Ramos (cell line): Measurements from ENCODE around the gene C9orf152.
"Not testable (repeated sequence)": the region's sequence is repeated elsewhere in the genome, so short reads cannot be mapped to it uniquely, and the experiment has no call there.

Source experiments
- in situ Hi-C: fragments of 300-500 bp; cut with MboI; formaldehyde crosslinking; loops from one replicate; pipeline ENCODE4 v1.14.3; 2022; ENCODE audit warnings: low sequenced_read_pairs; ENCODE audit not compliant: unreplicated experiment

C9orf152 gene, protein sequence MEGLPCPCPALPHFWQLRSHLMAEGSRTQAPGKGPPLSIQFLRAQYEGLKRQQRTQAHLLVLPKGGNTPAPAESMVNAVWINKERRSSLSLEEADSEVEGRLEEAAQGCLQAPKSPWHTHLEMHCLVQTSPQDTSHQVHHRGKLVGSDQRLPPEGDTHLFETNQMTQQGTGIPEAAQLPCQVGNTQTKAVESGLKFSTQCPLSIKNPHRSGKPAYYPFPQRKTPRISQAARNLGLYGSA

DNA sequence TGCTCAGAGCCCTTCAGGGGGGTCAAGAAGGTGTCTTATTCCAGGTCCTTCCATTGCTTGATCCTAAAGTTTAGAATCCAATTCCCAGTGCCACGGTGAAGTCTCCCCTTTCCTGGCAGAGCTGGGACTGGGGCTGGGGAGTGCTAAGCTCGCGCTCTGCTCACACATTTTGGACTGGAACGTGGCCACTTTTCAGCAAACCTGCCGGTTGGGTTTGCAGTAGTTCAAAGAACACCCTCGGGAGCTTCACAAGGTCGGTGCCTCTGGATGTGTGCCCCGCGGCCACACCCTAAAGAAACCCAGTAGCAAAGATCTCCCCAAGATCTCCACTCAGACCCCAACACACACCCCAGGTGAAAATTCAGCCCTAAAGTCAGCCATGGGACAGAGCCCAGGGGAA, at the start of gene C9orf152:
TSS of gene C9orf152 (minus strand) at position 129 of the 400 bp plus-strand sequence. CDS start 580 bp downstream, outside the sequence.
- in situ Hi-C loops: loop anchor here (10.0 kb wide), 1 partner anchor 633 kb away; no protein-coding TSS in a partner anchor

DNA sequence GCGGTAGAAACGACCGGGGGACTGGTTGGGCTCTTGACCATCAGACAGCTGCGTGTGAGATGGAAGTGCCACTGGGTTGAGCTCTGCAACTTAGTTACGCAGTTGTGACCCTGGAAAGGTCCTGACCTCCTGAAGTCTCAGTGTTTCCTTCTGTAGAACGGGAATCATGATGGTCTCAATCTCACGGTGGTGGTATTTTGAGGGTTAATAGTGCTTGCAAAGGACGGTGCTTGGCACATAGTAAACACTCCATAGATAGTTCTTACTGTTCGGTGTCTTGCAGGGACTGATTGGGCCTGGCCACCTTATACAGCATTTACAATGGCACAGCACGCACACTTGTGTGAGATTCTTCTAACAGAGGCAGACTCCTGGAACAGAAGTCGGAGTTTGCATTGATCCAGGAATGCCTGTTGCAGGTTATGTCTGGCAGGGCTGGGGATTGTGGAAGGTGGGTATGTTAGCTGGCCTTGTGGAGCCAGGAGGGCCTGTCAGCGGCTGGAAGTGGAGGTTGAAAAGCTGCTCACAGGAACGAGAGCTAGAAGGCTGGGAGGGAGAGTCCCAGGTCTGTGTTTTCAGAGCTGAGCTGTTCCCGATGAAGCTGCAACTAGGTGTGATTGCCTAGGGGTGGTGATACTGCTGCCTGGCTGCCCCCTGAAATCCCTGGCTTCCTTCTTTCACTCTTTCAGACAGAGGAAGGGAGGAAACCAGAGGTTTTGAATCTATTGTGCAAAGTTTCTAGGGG, 49.3 kb upstream of the C9orf152 start:
- in situ Hi-C loops: no loop called here

DNA sequence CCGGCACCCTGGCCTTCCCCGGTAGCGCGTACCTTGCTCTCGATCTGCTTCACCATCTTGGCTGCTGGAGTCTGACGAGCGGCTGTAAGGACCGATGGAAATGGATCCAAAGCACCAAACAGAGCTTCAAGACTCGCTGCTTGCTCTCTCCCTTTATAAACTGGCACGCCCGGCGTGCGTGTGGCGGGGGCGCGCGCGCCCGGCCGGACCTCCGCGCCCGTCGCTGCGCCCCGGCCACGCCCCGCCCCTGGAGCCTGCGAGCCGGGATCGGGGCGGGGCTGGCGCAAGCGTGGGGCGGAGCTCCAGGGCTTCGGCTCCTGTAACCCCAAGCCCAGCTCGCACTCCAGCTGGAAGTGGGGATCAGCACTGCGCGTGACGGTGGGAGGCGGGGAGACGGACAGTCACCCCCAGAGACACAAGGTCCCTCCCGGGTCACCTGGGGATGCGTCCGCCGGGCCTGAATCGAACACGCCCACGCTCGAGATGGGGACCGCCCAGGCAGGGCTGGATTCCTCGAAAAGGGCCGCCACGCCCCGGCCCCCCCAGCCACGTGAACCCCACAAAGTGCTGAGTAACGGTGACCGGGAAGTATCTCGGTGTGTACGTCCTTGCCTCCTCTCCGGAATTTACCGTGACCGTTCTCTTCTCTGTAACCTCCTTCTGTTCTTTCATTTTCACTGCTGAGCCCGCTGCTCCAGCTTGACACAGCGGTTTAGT, 48.6 kb upstream of the C9orf152 start, which contains the start of gene TXN:
TSS of gene TXN (minus strand) at position 128 of the 717 bp plus-strand sequence. CDS start at position 56, 72 bp downstream.
- in situ Hi-C loops: no loop called here

DNA sequence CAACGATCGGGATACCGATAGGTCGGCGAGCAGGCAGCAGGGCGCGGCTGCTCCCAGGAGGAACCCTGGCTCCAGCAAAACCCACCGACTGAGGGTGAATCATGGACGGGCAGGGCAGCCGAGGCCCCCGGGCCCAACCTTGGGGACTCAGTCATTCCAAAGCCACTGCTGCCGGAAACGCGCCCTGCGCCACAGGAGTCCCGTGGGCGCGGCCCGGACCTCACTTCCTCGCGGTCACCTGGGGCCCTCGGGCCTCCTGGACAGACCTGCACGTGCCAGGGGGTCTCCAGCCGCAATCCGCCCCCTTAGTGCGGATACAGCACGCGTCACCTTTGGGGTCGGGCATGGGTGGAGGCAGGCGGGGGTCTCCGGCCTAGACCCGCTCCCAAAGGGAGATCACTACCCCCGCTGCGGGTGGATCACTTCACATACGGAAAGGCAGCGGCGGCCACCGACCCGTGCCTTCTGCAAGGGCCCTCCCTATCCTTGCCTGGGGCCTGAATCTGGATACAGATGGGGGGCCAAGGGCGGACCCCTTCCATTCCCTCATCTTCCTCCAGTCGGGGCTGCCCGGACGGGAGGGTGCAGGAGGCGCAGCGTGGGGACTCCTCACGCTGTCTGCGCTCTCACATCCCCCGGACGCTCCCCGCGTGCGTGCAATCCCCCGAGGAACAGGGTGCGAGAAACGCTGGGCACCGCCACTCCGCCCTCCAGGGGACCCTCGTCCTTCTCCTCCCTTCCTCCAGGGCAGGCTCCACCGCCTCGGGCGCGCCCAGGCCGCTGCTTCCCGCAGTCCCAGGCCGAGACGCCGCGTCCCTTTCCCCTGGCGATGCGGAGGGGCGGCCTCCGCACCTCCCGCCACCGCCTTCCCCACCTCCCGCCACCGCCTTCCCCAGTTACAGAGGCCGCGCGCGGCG, 47.8 kb upstream of the C9orf152 start:
- in situ Hi-C loops: no loop called here

DNA sequence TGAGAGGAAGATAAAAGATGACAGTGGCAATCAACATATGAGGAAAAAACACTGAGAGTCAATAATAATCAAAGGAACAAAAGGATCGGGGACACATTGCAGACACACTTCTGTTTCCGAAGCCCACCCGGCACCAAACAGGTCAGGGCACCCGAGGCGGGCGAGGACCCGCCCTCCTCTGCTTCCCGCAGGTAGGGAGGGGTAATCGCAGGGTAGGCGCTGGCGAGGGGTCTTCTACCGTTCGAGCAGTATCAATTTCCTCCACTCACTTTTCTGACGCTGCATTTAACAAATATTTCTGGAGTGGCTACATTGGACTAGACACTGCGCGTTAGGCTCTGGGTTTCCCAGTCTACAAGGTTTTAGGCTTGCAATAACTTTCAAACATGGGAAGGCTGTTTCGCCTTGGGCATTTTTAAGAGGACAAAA, 47.1 kb upstream of the C9orf152 start:
- in situ Hi-C loops: no loop called here

DNA sequence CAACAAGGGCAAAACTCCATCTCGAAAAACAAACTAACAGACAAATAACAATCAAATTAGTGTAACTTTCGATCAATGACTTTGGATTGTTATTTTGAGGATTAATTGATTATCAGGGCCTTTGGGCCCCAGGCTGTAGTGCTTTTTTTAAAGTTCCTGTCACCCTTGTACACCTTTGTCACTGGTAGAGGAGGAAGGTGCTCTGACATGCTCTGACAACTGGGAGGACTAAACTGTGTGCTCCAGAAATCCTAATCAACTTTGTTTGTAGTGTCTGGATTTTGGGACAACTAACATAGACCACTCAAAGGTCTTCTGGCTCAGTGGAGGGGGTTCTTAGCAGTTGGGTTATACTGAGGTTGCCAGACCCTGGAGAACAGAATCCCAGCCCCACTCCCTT, 46.5 kb upstream of the C9orf152 start:
- in situ Hi-C loops: no loop called here

DNA sequence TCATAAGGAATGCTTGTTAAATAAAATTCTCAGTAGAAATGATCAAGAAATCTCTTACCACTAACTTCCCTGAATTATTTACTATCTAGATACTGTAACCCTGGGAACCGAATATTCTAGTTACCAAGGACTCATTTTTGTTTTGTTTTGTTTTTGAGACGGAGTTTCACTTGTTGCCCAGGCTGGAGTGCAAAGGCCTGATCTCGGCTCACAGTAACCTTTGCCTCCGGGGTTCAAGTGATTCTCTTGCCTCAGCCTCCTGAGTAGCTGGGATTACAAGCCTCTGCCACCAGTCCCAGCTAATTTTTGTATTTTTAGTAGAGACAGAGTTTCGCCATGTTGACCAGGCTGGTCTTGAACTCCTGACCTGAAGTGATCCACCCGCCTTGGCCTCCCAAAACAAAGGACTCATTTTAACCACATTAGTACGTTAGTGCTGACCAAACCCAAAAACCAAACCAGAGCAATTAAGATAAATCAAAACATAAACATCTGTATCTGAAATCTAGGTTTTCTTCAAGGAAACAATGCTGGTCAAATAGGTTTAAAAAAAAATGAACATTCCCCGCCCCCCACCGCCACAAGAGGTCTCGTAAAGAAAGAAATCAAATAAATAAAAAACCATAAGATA, 44.7 kb upstream of the C9orf152 start:
- in situ Hi-C loops: no loop called here

DNA sequence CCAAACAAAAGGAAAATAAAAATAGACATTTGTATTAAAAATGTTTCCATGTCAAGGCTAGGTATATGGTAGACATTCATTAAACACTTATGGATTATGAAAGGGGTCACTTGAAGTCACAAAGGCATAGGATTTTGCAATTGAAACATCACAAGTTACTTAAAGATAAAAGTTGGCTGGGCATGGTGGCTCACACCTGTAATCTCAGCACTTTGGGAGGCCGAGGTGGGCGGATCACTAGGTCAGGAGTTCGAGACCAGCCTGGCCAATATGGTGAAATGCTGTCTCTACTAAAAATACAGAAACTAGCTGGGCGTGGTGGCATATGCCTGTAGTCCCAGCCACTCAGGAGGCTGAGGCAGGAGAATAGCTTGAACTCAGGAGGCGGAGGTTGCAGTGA, 43.8 kb upstream of the C9orf152 start:
- in situ Hi-C loops: not testable (repeated sequence)

DNA sequence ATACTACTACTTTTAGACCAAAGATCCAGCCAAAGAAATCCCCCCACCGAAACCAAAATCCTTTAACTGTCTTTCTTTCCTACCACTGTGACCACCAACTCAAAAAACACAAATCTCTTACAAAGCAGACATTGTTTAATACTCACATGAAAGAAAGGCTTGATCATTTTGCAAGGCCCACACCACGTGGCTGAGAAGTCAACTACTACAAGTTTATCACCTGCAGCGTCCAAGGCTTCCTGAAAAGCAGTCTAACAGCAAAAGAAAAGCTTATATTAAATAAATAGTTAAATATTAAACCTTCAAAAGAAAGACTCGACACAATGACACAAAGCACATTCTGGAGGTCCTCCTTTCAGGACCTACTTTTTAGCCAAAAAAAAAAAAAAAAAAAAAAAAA, 43.3 kb upstream of the C9orf152 start:
- in situ Hi-C loops: no loop called here

DNA sequence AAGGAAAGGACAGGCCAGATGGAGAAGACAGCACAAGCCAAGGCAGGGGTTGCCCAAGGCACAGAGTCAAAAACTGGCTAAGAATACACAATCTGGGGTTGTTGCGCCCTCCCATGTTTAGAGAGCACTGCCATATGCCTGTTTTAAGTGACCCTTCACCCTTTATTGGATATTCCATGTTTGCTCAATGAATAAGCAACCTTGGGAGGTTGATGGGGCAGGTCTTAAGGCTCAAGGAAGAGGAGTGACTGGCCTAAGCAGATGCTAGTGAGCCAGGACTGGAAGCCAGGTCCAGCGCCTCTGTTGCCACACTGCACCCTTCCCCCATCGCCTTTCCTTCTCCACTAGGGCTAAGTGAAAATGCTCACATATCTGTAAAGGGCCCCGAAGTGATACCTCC, 41.6 kb upstream of the C9orf152 start:
- in situ Hi-C loops: no loop called here

DNA sequence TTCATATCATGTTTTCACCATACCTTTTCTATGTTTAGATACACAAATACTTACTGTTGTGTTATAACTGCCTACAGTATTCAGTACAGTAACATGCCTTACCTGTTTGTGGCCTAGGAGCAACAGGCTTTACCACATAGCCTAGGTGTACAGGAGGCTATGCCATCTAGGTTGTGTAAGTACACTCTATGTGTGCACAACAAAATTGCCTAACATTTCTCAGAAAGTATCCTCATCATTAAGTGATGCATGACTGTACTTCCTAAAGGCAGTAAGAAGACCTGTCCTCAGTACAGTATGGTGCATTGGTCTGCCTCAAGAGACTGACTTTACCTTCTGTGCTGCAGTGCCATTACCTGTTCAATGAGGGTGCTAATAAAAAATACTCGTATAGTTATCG, 40.4 kb upstream of the C9orf152 start:
- in situ Hi-C loops: no loop called here

DNA sequence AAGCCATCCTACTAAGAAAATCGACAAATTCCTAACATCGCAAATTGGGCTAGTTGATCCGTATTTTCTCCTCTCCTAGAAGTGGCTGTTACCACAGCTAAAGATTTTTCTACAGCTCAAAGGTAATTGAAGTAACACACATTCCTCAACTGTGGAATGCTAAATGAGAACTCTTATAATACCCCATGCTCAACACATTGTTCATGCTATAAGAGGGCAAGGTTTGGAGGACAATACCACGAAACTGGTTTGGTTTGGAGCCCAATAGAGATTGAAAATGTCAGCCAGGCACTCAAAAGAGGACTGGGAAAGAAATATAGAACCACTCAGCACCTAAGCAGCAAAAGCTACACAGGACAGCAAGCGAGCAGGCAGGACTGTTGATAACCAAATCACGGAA, 38.3 kb upstream of the C9orf152 start:
- in situ Hi-C loops: no loop called here

DNA sequence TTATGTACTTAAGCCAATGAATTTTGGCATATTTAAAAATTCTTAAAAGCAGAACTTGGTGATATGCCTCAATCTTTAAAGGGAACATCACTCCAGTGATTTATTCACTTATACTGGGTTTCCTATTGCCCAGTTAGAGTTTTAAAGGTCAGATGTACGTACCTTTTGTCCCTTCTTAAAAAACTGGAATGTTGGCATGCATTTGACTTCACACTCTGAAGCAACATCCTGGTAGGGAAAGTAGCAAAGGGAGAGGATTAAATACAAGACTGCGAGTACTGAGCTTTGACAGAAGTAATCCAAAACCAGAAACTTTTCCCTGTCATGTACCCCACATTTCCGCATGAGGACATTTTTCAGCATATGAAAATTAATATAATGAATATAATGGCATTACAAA, 36.7 kb upstream of the C9orf152 start:
- in situ Hi-C loops: no loop called here

DNA sequence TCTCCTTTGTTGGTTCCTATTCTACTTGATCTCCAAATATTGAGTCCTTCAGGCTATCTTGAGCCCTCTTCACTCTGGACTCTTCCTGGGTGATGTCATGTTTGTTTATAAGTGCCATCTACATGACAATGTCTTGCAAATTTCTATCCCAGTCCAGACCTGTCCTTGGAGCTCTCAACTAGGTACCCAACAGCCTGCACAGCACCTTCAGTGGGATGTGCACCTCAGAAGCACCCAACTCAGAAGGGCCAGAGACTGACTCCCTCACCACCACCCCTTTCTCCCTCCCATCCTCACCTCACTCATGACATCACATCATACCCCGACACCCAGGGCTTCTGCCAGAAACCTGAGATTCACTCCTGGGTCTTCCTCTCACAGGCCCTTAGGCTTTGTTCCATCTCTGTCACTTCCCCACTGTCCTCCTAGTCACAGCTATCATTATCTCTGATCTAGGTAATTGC, 33.9 kb upstream of the C9orf152 start:
- in situ Hi-C loops: no loop called here

DNA sequence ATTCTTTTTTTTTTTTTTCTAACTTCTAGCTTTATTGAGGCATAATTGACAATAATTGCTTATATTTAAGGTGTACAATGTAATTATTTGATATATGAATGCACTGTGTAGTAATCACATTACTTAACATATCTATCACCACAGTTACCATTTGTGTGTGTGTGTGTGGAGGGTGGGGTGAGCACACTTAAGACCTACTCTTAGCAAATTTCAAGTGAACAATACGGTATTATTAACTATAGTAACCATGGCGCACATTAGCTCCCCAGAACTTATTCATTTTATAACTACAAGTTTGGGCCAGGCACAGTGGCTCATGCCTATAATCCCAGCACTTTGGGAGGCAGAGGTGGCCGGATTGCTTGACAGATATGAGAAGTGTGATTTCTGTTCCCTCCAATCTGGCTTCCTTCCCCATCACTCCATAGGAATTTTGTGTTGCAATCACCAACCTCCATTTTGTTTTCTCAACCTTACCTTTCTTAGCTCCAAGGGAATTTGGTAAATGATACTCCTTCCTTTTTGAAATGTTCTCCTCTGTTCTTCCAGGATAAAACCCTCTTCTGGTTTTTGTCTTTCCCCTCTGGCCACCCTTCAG, 33.4 kb upstream of the C9orf152 start:
- in situ Hi-C loops: no loop called here

DNA sequence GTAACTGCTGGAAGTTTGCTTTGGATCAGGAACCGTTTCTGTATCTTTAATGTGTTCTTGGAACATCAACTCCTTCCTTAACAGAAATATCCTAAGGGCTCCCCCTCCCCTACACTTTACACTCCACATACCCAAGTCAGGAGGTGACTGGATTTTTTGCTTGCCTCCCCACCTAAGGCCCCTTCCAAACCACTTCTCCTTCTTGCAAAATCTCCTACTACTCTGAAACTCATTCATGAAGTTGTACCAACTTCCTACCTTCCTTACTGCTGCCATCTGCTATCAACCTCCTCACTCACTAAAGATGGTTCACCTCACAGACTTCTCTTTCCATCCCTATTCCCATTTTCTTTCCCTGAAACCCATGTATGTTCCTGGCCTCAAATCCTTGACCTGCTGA, 32.2 kb upstream of the C9orf152 start:
- in situ Hi-C loops: no loop called here

DNA sequence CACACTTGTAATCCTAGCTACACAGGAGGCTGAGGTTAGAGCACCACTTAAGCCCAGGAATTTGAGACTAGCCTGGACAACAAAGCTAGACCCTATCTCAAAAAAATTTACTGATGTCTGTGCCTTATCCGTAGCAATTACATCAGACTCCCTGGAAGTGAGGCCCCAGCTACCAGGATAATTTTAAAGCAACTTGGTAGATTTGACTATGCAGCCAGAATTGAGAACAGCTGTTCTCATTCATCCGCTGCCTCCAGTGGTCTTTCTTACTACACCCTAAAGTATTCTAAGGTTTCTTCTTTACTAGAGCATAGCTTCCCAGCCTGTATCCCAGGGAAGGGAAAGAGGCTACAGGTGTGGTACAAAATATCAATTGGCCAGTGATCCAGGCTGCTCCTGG, 20.4 kb upstream of the C9orf152 start:
- in situ Hi-C loops: no loop called here

DNA sequence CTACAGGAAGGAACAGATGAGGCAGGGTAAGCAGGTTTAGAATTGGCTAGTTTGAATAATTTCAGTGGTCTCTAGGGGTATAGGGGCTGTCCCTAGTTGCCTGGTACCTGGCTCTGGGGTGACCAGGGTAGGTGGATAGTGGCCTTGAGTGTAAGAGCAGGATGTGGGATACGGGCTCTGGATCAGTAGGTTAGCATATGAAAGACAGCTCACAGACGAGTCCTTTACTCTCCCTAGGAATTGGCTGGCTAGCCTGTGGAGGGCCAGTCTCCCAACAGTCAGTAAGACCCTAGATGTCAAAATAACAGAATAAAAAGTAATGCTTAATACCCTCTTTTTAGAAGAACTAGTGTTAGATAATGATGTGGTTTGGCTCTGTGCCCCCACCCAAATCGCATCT, 16.6 kb upstream of the C9orf152 start:
- in situ Hi-C loops: no loop called here

DNA sequence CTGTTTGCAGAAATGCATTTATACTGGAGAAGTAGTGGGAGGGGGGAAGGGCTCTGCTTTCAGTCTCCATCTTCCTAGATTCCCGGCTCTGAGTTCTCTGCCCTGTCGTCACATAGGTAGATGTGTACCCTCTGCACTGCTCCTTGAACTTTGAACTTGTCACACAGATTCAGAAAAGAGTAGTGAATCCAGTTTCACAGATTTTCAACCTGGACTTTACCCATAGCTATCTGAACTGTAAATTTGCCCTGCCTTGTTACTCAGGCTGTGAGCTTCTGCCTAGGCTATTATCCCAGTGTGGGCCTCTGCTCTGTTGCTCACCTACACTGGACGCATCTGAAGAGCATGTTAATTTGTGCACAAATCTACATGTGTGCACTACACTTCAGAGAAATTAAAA, 12.8 kb upstream of the C9orf152 start:
- in situ Hi-C loops: no loop called here
